PC-3 (cell line): ENCODE data around the gene AMMECR1.
A peak's percentile ranks its signal among the peaks of the same experiment; 100 is the strongest.

Source experiments
- CTCF ChIP-seq: fragments of 300-600 bp; sonication (generic); conservative IDR thresholded peaks from 2 replicates; pipeline ENCODE4 v1.5.1; 2017; ENCODE audit warnings: antibody characterized with exemption, low read depth, mild to moderate bottlenecking, low read length
- EZH2 ChIP-seq: fragments of 300-600 bp; sonication (generic); IDR thresholded peaks from one replicate; pipeline ENCODE4 v1.6.1; 2017; ENCODE audit warnings: antibody characterized with exemption, mild to moderate bottlenecking, low read length; ENCODE audit not compliant: unreplicated experiment
- EZH2phosphoT487 ChIP-seq: fragments of 300-600 bp; sonication (generic); IDR thresholded peaks from 2 replicates; pipeline ENCODE4 v1.6.1; 2018; ENCODE audit warnings: mild to moderate bottlenecking, antibody characterized with exemption, low read length, borderline replicate concordance

DNA sequence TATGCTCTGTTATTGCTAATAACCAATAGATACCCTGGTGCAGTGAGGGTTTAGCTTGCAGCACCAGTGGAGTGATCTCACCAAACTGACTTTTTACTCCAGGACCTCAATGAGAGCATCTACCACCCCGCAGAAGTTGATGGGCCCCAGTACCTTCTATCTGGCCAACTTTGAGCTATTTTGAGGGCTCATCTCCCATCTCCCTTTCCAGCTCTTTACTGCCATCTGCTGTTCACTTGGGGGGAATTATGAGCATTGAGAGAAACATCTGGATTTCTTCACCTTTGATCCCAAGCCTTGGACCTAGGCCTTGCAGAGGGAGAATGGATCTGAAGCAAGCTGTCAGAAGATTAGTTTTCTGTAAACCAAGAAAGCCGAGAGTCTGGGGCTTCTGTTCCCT, 171.4 kb downstream of the AMMECR1 start:
- TF ChIP-seq CTCF (peak; percentile 74), EZH2 (no peak), EZH2phosphoT487 (no peak)
